ENCODE results near the gene ITPRIPL2. TPM values are rescaled to one million over a fixed set of nuclear protein-coding genes. Genes with fewer than 3 reads are reported as not detected.

The ITPRIPL2 gene
- total and polyA plus RNA-seq, 12 donors = 7.7 to 121 (median 53.6) TPM

- Histone ChIP-seq H3K4me1 (replicated peaks in 1 of 2) (peaks cover 8 to 26% of the 10 kb centered on the region in 2 donors), H3K27me3 (no peaks in the 10 kb centered on the region), H3K27ac (peak overlapping the region in 1 of 5 donors; percentile 42), H3K4me3 (no peak overlapping the region), H3K36me3 (replicated peaks in 1 of 2) (no peaks in the 10 kb centered on the region), H3K9me3 (replicated peaks in 1 of 3) (no peaks in the 10 kb centered on the region)
- TF ChIP-seq POLR2A (IDR thresholded peaks at IDR 0.05) (no peak), CTCF (IDR thresholded peaks at IDR 0.05) (no peak)
- WGBS, 4 donors = 73 to 79% (median 77%) methylated on average over 3 of the region's 3 CpGs
- no peak for DNase-seq
- intact Hi-C loops (cut with DNase I) = no loop called here
Measured at GRCh38 chr16:19127205-19127604, 13.4 kb downstream of the ITPRIPL2 start.

- TF ChIP-seq CTCF (IDR thresholded peaks at IDR 0.05) (no peak), POLR2A (IDR thresholded peaks at IDR 0.05) (no peak)
- intact Hi-C loops (cut with DNase I) = no loop called here
- DNase-seq = no peak
- 52 to 83% (median 72%) methylated on average over 3 of the region's 3 CpGs for WGBS, 4 donors
- Histone ChIP-seq H3K36me3 (replicated peaks in 1 of 2) (no peaks in the 10 kb centered on the region), H3K4me3 (no peak overlapping the region), H3K4me1 (replicated peaks in 1 of 2) (peaks cover 8 to 30% of the 10 kb centered on the region in 2 donors), H3K9me3 (replicated peaks in 1 of 3) (no peaks in the 10 kb centered on the region), H3K27me3 (no peaks in the 10 kb centered on the region), H3K27ac (peak overlapping the region in 1 of 5 donors; percentile 42)
Measured at GRCh38 chr16:19127674-19128131, 13.9 kb downstream of the ITPRIPL2 start.

- H3K27ac ChIP-seq = no peak overlapping the region
- 71 to 78% (median 75%) methylated on average over 7 of the region's 7 CpGs for WGBS, 4 donors
- H3K36me3 ChIP-seq (replicated peaks in 1 of 2) = no peaks in the 10 kb centered on the region
- no peak overlapping the region for H3K4me3 ChIP-seq
- no peak for DNase-seq
- no peak for TF ChIP-seq POLR2A (IDR thresholded peaks at IDR 0.05)
- no peak for TF ChIP-seq CTCF (IDR thresholded peaks at IDR 0.05)
- H3K27me3 ChIP-seq = no peaks in the 10 kb centered on the region
- intact Hi-C loops (cut with DNase I) = no loop called here
- no peaks in the 10 kb centered on the region for H3K9me3 ChIP-seq (replicated peaks in 1 of 3)
- H3K4me1 ChIP-seq (replicated peaks in 1 of 2) = peaks cover 8 to 30% of the 10 kb centered on the region in 2 donors
Measured at GRCh38 chr16:19128454-19129200, 14.9 kb downstream of the ITPRIPL2 start.

- no peak for DNase-seq
- Histone ChIP-seq H3K27me3 (no peaks in the 10 kb centered on the region), H3K27ac (peak overlapping the region in 4 of 5 donors; percentile 13 to 75 (median 60)), H3K36me3 (replicated peaks in 1 of 2) (no peaks in the 10 kb centered on the region), H3K4me1 (replicated peaks in 1 of 2) (peaks cover 8 to 30% of the 10 kb centered on the region in 2 donors), H3K9me3 (replicated peaks in 1 of 3) (no peaks in the 10 kb centered on the region), H3K4me3 (no peak overlapping the region)
- WGBS, 4 donors = 67 to 82% (median 82%) methylated on average over 7 of the region's 7 CpGs
- TF ChIP-seq POLR2A (IDR thresholded peaks at IDR 0.05) (no peak), CTCF (IDR thresholded peaks at IDR 0.05) (no peak)
- intact Hi-C loops (cut with DNase I) = no loop called here
Measured at GRCh38 chr16:19130385-19130784, 16.6 kb downstream of the ITPRIPL2 start.
